BLaER1 (cell line): ENCODE results near the gene S100A16.
A peak's percentile ranks its signal among the peaks of the same experiment; 100 is the strongest.
"Not testable (repeated sequence)": the region's sequence is repeated elsewhere in the genome, so short reads cannot be mapped to it uniquely, and the experiment has no call there.

ENCODE experiments used
- H3K27ac ChIP-seq: shearing (Covaris generic); formaldehyde crosslinking; 2 replicates; pipeline ENCODE4 v1.8.1; 2022
- H3K27me3 ChIP-seq: shearing (Covaris generic); formaldehyde crosslinking; 2 replicates; pipeline ENCODE4 v1.8.1; 2022
- H3K36me3 ChIP-seq: shearing (Covaris generic); formaldehyde crosslinking; 2 replicates; pipeline ENCODE4 v1.8.1; 2022
- H3K4me1 ChIP-seq: shearing (Covaris generic); formaldehyde crosslinking; 2 replicates; pipeline ENCODE4 v1.8.1; 2022
- H3K4me2 ChIP-seq: shearing (Covaris generic); formaldehyde crosslinking; 2 replicates; pipeline ENCODE4 v1.8.1; 2022
- H3K4me3 ChIP-seq: shearing (Covaris generic); formaldehyde crosslinking; 2 replicates; pipeline ENCODE4 v1.8.1; 2022
- H3K9ac ChIP-seq: shearing (Covaris generic); formaldehyde crosslinking; 2 replicates; pipeline ENCODE4 v1.8.1; 2022
- H3K9me3 ChIP-seq: shearing (Covaris generic); formaldehyde crosslinking; 2 replicates; pipeline ENCODE4 v1.8.1; 2022
- H4K20me1 ChIP-seq: shearing (Covaris generic); formaldehyde crosslinking; 2 replicates; pipeline ENCODE4 v1.8.1; 2022
- Cebpa-rat ChIP-seq: shearing (Covaris generic); IDR thresholded peaks from 2 replicates; pipeline ENCODE4 v1.8.1; 2022

The S100A16 gene

GRCh38 chr1:153568367-153569099, 44.4 kb downstream of the S100A16 start:
- TF ChIP-seq Cebpa-rat: no peak
- no peaks in the 10 kb centered on the region for H4K20me1 ChIP-seq
- H3K4me3 ChIP-seq: peak overlapping the region; percentile 61
- H3K4me1 ChIP-seq: peaks cover 68% of the 10 kb centered on the region
- H3K36me3 ChIP-seq: no peaks in the 10 kb centered on the region
- peak overlapping the region; percentile 76 for H3K9ac ChIP-seq
- H3K27me3 ChIP-seq: no peaks in the 10 kb centered on the region
- H3K9me3 ChIP-seq: no peaks in the 10 kb centered on the region
- peak overlapping the region; percentile 100 for H3K4me2 ChIP-seq
- peak overlapping the region; percentile 87 for H3K27ac ChIP-seq

GRCh38 chr1:153567621-153568366, 45.1 kb downstream of the S100A16 start:
- peak overlapping the region; percentile 61 for H3K4me3 ChIP-seq
- H3K4me1 ChIP-seq: peaks cover 63% of the 10 kb centered on the region
- H3K27ac ChIP-seq: peak overlapping the region; percentile 87

GRCh38 chr1:153566414-153567371, 46.2 kb downstream of the S100A16 start:
- Histone ChIP-seq H3K9me3 (no peaks in the 10 kb centered on the region), H3K4me2 (peak overlapping the region; percentile 100), H3K36me3 (no peaks in the 10 kb centered on the region), H3K9ac (peak overlapping the region; percentile 53; the same call in 1 of the 2 replicates), H4K20me1 (no peaks in the 10 kb centered on the region), H3K4me1 (peaks cover 54% of the 10 kb centered on the region), H3K27ac (peak overlapping the region; percentile 77), H3K4me3 (no peak overlapping the region), H3K27me3 (no peaks in the 10 kb centered on the region)
- no peak for TF ChIP-seq Cebpa-rat

More at GRCh38 chr1:153567621-153568366, 45.1 kb downstream of the S100A16 start:
- Histone ChIP-seq H3K4me2 (peak overlapping the region; percentile 100), H3K36me3 (no peaks in the 10 kb centered on the region), H3K9ac (peak overlapping the region; percentile 76), H3K9me3 (no peaks in the 10 kb centered on the region), H4K20me1 (no peaks in the 10 kb centered on the region), H3K27me3 (no peaks in the 10 kb centered on the region)
- TF ChIP-seq Cebpa-rat: peak; percentile 42; the same call in 1 of the 2 replicates

GRCh38 chr1:153565529-153566374, 47.2 kb downstream of the S100A16 start, which contains the start of gene S100A2:
Gene S100A2, minus strand, starts transcription at chr1:153565844. Its CDS starts 1,967 bp downstream, at chr1:153563877.
- TF ChIP-seq Cebpa-rat: no peak
- Histone ChIP-seq H3K4me2 (peak within 1 kb of the TSS; percentile 100), H3K9me3 (no peaks in the 10 kb centered on the region), H3K27ac (peak within 1 kb of the TSS; percentile 77), H3K27me3 (no peaks in the 10 kb centered on the region), H3K36me3 (no peaks in the 10 kb centered on the region), H3K4me1 (peaks cover 54% of the 10 kb centered on the region), H4K20me1 (no peaks in the 10 kb centered on the region), H3K9ac (peak within 1 kb of the TSS; percentile 53; the same call in 1 of the 2 replicates), H3K4me3 (no peak within 1 kb of the TSS)

- no peak overlapping the region for H3K4me2 ChIP-seq
- TF ChIP-seq Cebpa-rat: no peak
Measured at GRCh38 chr1:153563991-153564390, 48.9 kb downstream of the S100A16 start.

GRCh38 chr1:153563483-153563901, 49.4 kb downstream of the S100A16 start:
- Histone ChIP-seq H3K4me2 (no peak overlapping the region), H4K20me1 (no peaks in the 10 kb centered on the region), H3K27me3 (no peaks in the 10 kb centered on the region), H3K9me3 (no peaks in the 10 kb centered on the region), H3K36me3 (no peaks in the 10 kb centered on the region), H3K4me3 (no peak overlapping the region), H3K27ac (no peak overlapping the region), H3K4me1 (peaks cover 48% of the 10 kb centered on the region), H3K9ac (no peak overlapping the region)
- no peak for TF ChIP-seq Cebpa-rat

More at GRCh38 chr1:153563991-153564390, 48.9 kb downstream of the S100A16 start:
- Histone ChIP-seq H3K4me3 (no peak overlapping the region), H3K27me3 (no peaks in the 10 kb centered on the region), H3K27ac (no peak overlapping the region; the same call in 1 of the 2 replicates), H3K4me1 (peaks cover 53% of the 10 kb centered on the region), H3K9ac (no peak overlapping the region), H3K36me3 (no peaks in the 10 kb centered on the region), H4K20me1 (no peaks in the 10 kb centered on the region), H3K9me3 (no peaks in the 10 kb centered on the region)

GRCh38 chr1:153562021-153562420, 50.9 kb downstream of the S100A16 start:
- not testable (repeated sequence) for H4K20me1 ChIP-seq, H3K27me3 ChIP-seq, H3K9me3 ChIP-seq, H3K4me2 ChIP-seq, H3K36me3 ChIP-seq, H3K27ac ChIP-seq, H3K4me3 ChIP-seq, H3K9ac ChIP-seq
- peaks cover 34% of the 10 kb centered on the region for H3K4me1 ChIP-seq

GRCh38 chr1:153561466-153561985, 51.4 kb downstream of the S100A16 start:
- H3K4me1 ChIP-seq: peaks cover 29% of the 10 kb centered on the region
- H3K9me3 ChIP-seq: no peaks in the 10 kb centered on the region
- H3K4me3 ChIP-seq: no peak overlapping the region
- no peaks in the 10 kb centered on the region for H4K20me1 ChIP-seq
- no peaks in the 10 kb centered on the region for H3K27me3 ChIP-seq
- no peaks in the 10 kb centered on the region for H3K36me3 ChIP-seq
- H3K4me2 ChIP-seq: no peak overlapping the region
- H3K9ac ChIP-seq: no peak overlapping the region
- H3K27ac ChIP-seq: no peak overlapping the region
- no peak for TF ChIP-seq Cebpa-rat
